ENCODE measurements around the gene SEMA6D.

SEMA6D gene

GRCh38 chr15:47819158-47819557, 101.9 kb downstream of the SEMA6D start:
- intact Hi-C loops (cut with DNase I): no loop called here
- DNase-seq: peak in 1 of 10 donors; percentile 68

GRCh38 chr15:47820057-47820746, 102.9 kb downstream of the SEMA6D start:
- no peak for DNase-seq

DNA sequence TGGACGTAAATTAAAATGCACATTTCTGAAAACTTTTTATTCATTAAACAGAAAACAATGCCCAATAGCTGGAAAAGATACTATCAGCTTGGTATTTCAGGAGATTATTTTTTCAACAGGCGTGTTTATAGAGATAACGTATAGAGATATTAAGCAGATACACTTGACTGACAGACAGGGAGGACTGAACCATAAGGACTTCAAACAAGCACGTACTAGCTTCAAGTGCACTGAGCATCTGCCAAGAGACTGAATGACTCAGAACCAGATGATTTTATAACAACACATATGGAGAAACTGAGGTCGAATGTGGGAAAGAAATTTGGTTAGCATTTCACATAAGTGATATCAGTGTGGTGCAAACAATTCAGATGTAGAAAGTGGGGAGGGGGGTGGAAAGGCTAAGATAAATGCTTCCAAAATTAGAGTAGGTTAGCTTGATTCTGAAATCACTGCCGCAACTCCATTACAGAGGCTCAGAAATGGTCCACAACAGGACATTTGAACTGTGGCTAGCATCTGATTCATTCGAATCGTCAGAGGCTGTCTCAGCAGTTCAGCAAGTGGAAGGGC, 103.5 kb downstream of the SEMA6D start:
- intact Hi-C loops (cut with DNase I): no loop called here
- no peak for DNase-seq

More at GRCh38 chr15:47820057-47820746, 102.9 kb downstream of the SEMA6D start:
- intact Hi-C loops (cut with DNase I): no loop called here

DNA sequence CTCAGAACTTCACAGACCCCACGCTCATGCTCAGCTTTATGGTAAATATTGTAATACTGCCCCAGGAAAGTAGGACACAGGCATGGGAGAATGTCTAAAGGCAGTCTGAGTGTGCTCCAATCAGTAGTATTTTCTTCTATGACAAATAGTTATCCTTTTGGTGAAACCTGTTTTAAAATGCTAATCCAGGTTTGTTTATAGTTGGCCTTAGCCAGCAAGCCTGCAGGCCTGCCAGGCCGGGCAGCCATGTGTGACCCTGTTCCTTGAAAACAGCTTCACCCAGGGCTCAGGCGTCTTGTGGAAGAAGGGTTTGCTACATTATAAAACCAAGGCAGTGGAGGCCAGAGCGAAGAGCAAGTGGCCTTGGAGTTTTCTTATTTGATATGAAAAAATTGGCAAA, 104.7 kb downstream of the SEMA6D start:
- intact Hi-C loops (cut with DNase I): no loop called here
- peak in 1 of 10 donors; percentile 17 for DNase-seq
